HG03565 (cell line): Measurements from ENCODE around the gene UQCRC1.

Experiments used
- ATAC-seq: cut with Tn5 transposase; IDR thresholded peaks from one replicate; pipeline ENCODE4 v1.9.1; 2021; ENCODE audit warnings: mild to moderate bottlenecking, moderate library complexity; ENCODE audit not compliant: unreplicated experiment

The UQCRC1 gene

GRCh38 chr3:48633743-48634142, 24.3 kb upstream of the UQCRC1 start:
- ATAC-seq = no peak

DNA sequence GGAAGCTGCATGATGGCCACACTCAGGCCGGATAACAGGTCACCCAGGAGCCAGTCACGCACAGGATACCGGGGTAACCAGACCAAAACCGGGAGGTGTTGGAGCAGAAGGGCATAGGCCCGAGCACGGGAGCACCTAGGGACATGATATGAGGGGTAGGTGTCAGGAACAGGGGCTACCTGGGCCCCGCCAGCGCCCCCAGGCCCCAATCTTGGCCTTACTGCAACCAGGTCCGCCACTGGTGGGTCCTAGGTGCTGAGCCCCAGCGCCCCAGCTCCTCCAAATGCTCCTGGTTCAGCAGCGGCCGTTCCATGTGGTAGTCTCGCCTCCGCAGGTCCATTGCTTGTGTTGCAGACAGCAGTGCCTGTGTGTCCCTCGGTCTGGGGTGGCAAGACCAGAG, 23.8 kb upstream of the UQCRC1 start:
- ATAC-seq = no peak

- no peak for ATAC-seq
These were observed 22.3 kb upstream of the UQCRC1 start for GRCh38 chr3:48631516-48632448.

DNA sequence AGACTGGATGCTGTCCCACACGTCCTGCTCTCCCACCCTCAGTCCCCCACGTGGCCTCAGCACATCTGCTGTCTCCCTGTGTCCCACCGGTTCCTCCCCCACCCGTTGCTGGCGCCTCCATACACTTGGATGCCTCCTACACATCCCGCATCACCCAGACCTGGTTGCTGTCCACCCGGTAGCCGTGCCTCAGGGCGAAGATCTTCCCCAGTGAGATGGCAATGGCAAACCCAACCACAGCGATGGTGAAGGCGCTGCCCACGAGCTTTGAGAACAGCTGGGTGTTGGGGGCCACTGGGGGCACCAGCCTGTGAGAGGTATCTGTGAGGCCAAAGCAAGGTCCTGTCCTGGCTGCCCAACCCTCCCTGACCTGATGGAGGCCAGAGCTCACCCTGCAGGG, 21.4 kb upstream of the UQCRC1 start:
- ATAC-seq = no peak

DNA sequence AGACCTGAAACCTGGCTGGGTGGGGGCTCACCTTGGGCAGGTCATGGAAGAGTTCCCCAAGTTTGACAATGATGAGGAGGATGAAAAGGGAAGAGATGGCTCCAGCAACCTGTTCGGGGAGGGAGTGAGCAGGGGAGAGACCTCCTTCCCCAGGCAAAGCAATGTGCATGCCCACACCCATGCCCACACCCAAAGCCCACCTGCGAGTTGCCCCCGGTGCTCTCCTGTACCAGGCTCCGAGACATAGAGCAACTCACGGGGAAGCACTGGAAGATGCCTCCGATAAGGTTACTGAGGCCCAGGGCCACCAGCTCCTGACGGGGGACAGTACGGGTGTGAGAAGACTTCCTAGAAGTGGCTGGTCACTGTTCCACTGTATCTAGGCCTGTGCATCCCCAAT, 21.0 kb upstream of the UQCRC1 start:
- ATAC-seq = no peak

DNA sequence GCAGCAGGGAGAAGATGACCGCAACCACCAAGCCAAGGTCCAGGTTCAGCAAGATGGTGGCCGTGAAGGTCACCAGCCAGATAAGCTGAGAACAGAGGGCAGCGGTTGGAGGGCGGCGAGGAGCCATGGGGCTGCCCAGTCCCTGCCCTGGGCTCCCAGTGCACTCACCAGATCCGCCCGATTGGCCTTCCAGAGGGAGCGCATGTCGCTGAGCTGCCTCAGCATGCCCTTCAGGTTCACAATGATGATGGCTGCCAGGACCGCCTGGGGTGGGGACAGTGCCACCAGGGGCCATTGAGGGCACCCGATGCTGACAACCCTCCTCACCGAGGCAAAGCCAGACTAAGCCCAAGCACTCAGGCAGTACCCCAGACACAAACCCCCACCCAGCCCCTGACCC, 20.4 kb upstream of the UQCRC1 start:
- ATAC-seq = no peak

DNA sequence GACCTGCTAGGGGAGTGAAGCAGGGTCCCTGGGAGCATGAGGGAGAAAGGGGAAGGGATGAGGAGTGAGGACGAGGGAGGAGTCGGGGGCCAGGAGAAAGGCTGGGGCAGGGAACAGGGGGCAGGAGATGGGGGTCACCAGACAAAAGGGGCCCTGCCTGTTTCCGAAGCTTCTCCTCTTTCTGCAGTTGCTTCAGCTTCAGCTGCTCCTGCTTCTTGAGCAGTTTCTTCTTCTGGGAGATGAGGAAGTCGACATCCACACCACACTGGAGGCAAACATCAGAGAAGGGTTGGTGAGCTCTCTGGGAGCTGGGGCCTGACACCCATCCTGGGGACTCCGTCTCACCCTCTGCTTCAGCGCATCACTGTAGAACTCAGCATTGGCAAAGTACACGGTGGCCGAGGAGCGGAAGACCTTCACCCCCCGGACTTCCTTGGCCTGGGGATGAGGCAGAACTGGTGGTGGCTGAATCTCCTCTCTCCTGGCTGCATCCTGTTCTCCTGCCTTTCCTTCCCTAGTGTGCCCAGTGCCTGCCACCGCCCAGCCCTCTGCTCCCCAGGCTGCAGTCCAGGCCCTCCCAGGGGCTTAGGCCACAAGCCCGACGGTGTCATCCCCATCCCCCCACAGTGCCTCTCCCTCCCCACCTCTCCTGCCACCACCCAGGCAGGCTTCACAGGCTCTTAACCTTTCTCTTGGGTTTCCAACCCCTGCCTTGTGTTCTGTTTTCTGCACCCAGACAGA, 19.0 kb upstream of the UQCRC1 start:
- ATAC-seq = no peak

DNA sequence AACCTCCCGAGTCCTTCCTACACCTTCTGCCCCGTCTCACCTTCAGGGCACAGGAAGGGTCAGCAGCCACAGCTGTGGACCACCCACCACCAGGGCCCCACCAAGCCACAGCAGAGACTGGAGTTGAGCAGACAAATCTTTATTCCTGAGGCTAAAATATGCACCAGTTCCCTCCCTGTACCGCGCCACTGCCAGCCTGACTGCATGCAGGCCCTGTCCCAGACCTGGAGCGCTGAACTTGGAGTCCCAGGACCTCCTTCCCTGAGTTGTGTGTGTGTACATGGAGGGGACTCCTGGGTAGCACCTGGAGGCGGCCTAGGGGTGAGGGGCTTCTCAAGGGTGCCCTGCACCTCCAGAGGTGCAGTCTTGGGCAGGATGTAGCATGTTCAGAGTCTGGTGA, 16.2 kb upstream of the UQCRC1 start:
- ATAC-seq = no peak

GRCh38 chr3:48624767-48625166, 15.3 kb upstream of the UQCRC1 start:
- ATAC-seq = no peak

- ATAC-seq = no peak
These were observed 14.6 kb upstream of the UQCRC1 start for GRCh38 chr3:48623851-48624547.

DNA sequence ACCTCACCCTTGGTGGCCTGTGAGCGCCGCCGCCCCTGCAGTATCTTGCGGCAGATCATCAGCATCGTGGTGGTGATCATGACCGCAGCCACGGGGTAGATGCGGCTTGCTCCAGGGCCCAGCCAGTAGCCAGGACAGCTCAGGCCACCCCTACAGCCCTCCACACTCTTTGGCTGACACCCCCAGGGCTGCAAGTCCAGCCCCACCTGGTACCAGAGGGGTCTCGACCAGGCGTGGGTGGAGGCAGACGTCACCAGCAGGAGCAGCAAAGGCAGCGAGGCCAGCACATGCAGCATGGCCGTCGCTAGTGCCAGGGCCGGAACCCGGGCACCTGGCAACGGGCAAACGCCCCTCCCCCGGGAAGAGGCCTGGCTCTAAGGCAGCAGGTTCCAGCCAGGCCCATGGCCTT, 12.0 kb upstream of the UQCRC1 start, which contains the start of gene TMEM89:
TMEM89 (minus strand) TSS at position 309 of the 409 bp plus-strand sequence; CDS start at position 296, 13 bp downstream.
- ATAC-seq = no peak

- ATAC-seq = no peak
These were observed 10.4 kb upstream of the UQCRC1 start for GRCh38 chr3:48619541-48620524.

DNA sequence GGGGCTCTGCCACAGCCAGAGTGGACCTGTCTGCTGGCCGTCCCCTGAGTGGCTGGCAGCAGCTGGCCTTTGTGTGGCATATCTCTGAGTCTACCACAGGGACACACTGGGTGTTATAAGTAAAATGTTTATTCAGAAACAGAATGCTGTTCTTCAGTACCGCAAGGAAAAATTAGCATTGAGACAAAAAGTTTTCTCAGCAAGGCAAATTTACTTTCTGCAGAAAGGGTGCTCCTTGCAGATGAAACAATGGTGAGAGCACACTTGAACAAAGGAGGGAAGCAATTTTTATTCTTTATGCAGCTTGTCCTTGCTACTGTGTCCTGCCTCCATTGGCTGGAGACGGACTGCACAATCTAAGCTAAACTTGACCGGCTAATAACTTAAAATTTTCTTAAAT, 8.1 kb upstream of the UQCRC1 start:
- ATAC-seq = no peak

GRCh38 chr3:48614044-48614443, 4.6 kb upstream of the UQCRC1 start:
- no peak for ATAC-seq

DNA sequence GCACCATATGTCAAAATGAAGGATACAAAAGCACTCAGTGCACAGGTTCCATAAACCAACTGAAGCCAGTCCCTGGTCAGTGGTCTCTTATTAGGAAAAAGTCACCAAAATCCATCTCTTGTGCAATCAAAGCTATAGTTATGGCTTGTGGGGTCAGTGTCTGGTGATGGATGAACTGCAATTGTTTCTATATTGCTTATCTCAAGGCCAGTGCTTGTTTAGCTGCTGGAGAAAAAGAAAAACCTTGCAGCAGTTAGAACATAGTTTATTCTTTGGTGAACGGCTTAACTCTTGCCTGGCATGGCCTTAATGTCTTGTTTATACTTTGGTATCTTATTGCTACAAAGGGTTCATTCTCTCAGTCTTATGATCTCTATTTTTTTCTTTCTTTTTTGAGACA, 2.9 kb upstream of the UQCRC1 start:
- ATAC-seq = no peak

- no peak for ATAC-seq
These were observed 1.9 kb downstream of the UQCRC1 start for GRCh38 chr3:48607519-48607918.

DNA sequence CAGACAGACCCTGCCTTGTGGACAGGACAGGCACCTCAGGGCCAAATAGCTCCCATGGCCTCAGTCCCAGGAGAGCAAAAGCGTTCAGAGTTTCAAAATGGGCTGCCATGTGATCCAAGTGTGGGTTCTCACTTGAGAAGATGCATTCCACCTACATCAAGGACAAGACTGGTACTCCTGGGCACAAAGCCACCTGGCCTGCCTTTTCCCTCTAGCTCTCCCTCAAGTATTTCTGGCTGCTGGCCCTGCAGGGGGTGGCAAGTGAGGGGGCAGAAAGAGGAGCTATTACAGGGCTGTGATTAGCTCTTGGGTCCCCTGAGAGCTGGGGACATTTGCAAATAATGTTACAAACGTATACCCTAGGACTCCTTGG, 7.8 kb downstream of the UQCRC1 start:
- ATAC-seq = no peak

DNA sequence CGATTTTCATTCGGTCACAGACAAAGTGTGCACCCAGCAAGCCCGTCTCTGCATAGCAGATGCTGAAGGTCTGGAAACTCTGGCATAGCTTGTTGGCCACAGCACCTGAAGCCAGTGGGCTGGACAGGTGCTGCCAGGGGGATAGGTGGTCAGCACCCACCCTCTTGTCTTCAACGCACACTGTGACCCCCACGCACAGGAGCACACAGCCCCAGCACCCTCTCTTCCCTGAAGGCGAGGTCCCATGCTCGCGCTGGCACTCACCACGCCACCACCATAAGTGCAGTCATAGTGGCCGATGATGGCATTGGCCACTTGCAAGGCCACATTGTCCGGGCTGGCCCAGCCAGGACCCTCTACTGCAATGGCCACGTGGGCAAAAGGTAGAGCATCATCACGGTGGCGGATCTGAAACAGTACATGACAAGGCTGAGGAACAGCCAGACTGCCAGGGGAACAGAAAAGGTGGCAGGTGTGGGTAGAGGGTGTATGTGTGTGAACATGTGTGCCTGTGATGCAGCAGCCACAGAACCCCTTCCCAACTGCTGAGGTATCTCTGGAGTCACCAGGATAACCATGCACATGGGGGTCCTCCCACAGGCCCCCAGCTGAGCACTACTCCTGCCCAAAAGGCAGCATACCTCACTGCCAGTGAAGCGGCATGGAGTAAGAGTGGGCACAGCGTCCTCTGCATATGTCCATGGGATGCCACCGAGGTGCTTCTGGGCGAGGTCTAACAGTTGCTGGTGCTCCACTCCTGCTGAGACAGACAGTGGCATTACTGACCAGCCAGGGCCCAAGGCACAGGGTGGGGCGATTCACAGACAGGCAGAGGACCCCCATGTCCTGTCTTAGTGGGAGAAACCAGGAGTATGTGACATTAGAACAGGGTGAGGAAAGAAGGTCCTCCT, 8.5 kb downstream of the UQCRC1 start:
- ATAC-seq = no peak
